Dedifferentiated amniotic fluid mesenchymal stem cell (primary cell): ENCODE measurements around the gene PSG2.
"Not testable (repeated sequence)": the region's sequence is repeated elsewhere in the genome, so short reads cannot be mapped to it uniquely, and the experiment has no call there.

ENCODE experiments used
- DNase-seq: peaks from one replicate; pipeline ENCODE4 v3.0.0-alpha.2; 2016; ENCODE audit errors: extremely low spot score

PSG2 gene

GRCh38 chr19:43082601-43083000 lies at the start of gene PSG2:
Gene PSG2 (minus strand): TSS chr19:43082701. CDS start chr19:43082569, 132 bp downstream.
- not testable (repeated sequence) for DNase-seq

GRCh38 chr19:43131281-43131842 lies 48.9 kb upstream of the PSG2 start:
- DNase-seq, result not testable (repeated sequence)

DNA sequence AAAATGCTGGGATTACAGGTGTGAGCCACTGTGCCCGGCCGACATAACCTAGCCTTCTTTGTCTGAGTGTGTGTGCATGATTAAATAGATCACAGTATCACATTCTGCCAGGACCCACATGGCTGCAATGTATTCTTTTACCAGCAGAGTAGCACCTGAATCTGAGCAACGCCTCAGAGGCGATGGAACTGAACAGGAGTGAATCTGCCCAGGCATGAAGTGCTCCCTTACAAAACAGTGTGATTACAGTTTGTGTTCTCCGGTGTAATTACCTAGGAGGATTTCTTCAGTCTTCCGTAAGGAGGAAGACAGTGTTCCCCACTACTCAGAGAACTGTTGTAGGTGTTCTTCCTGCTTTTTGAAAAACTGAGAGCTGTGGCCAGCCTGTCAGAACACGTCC lies 46.7 kb upstream of the PSG2 start:
- not testable (repeated sequence) for DNase-seq

DNA sequence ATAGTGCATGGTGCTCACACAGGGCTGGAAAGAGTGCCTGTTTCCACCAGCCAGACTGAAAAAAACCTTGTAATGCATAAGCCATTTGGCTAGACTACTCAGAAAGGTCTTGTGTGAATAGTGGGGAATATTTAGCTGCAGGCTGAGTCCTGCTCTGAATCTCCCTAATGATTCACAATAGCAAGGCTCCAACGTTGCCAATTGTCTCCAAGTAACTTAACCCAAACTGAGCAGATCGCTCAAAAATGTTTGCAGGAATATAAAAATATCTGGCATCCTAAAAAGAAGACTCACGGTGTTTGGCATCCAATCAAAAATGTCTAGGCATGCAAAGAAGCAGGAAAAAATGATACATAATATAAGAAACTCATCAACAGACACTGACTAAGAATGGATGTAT lies 44.8 kb upstream of the PSG2 start:
- DNase-seq, result peak; percentile 85

DNA sequence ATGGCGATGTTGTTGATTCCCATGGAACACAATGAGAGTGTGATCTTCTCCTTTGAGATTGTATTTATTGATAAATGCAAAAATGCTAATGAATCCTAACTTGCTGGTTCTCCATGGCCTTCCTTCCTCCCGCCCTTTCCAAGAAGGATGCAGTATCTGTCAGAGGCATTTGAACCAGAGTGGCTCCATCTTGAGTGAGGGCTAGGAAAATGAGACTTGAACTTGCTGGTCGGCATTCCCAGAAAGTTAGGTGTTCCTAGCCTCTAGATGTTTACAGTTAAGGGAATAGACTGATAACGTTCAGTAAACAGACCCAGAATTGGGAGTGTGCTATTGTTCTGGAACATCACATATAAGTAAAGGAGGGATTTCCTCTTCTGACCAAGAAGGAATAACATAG lies 44.2 kb upstream of the PSG2 start:
- no peak for DNase-seq

DNA sequence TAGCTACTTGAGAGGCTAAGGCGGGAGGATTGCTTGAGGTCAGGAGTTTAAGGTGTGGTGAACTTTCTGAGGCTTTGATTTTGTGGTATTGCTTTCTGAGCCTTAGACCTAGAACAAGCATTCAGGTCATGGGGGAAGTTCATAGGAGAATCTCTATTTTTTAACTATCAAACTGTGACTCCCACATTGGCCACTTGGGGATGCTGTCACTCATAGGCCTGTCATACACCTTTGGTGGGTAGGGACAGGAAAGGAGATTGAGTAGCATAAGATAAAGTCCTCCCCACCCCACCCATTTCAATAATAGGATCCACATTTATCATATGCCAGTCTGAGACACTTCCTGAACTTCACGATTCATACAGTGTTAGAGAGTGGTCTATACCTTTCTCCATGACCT lies 41.9 kb upstream of the PSG2 start:
- DNase-seq, result no peak

DNA sequence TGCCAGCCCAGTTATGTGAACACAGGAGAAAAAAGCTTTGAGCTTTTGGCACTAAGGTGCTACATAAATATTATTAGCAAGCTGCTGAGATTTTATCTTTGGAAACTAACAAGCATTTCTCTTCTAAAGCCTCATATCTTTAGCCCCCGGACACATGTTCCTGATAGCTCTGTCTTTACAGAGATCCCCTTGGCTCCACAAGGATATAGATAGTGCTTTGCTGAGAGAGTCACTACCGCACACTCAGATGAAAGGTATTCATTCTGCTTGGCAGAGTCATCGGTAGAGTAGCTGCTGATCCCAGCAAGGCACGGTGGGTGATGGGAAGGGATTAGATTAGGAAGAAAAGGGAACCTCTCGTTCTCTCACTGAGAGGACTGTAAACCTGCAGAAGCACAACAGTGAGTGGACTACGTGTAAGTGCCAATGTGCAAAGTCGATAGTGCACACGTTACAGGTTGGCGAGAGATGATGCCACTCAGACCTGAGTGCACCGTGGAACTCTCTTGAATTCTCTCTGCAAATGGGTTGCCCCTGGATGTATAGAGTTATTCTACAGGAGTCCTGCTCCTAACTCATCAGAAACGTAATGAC lies 38.0 kb upstream of the PSG2 start:
- peak; percentile 34 for DNase-seq

DNA sequence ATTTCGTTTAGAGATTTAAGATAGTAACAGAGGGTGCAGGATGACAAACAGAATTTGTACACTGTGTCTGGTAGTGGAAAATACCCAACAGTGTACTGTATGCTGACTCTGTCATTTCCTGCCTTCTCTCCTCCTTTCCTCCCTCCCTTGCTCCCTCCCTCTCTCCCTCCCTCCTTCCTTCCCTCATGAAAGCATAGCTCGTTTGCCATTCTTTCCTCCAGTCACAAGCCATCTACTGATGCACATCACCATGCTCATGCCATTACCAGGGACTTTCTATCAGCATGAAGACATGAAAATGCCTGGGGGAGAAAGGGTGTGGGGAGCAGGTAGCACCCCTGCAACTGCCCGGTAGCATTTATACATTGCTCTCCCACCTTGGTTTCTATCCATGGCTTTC lies 37.0 kb upstream of the PSG2 start:
- not testable (repeated sequence) for DNase-seq

GRCh38 chr19:43116421-43116820 lies 33.9 kb upstream of the PSG2 start:
- DNase-seq, result not testable (repeated sequence)

DNA sequence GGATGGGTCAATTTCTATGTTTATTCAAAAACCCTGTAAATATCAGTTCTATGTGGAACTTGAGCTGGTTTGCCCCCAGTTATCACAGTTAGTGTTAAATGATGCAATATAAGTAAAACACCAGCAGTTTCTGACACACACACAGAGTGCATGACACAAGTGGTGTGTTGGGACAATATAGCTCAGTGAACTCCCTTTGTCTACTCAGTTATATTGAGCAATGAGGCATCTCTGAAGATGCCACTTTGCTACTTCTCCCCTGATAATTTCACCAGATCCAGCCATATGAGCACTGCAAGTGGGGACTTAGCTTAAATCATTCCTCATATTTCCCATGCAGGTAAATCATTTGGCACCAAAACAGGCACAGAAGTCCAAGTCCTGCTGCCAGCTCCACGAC lies 33.0 kb upstream of the PSG2 start:
- DNase-seq, result not testable (repeated sequence)

DNA sequence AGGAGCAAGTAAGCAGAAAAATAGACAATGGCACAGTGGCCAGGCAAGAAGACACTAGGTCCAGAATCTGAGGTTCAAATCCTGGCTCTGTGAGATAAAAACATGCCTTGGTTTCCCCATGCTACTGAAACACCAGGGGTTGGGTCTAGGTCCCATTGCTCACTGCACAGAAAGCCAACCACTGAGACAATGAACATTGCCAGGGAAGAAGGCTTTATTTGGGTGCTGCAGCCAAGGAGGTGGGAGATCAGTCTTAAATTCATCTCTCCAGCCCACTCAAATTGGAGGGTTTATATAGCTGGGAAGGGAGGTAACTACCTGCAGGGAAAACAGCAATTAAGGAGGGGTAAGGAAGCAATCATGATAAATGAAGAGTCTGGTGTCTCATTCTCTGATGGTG lies 32.6 kb upstream of the PSG2 start:
- DNase-seq, result not testable (repeated sequence)

DNA sequence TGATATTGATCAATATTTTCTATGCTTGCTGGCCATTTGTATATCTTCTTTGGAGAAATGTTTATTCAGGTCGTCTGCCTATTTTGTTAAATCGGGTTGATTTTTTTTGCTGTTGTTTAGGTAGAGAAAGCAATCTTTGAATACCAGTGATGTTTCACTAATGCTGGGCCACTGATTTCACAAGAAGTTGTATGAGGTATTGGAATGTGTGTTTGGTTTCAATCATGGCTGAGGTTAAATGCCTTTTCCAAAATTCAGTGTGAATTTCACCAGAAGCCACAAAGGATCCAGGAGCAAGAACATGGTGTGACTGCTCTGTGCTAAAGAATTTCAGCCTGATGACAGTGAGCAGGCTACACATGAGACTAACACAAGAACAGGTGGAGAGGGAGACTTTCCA lies 32.1 kb upstream of the PSG2 start:
- not testable (repeated sequence) for DNase-seq

DNA sequence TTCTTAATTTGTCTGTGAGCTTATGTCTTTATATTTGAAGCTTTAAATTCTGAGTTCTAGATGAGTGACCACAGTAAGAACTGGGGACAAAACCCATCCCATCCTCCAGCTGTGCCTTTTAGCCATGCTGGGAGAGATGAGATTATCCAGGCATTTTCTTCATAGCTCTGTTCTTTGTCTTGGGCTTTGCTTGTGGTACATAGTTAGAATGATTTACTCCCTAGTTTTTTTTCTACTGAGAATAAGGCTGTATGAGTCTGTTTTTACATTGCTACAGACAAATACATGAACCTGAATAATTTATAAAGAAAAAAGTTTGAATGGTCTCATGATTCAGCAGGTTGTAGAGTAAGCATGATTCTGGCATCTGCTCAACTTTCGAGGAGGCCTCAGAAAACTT lies 24.9 kb upstream of the PSG2 start:
- DNase-seq, result not testable (repeated sequence)

DNA sequence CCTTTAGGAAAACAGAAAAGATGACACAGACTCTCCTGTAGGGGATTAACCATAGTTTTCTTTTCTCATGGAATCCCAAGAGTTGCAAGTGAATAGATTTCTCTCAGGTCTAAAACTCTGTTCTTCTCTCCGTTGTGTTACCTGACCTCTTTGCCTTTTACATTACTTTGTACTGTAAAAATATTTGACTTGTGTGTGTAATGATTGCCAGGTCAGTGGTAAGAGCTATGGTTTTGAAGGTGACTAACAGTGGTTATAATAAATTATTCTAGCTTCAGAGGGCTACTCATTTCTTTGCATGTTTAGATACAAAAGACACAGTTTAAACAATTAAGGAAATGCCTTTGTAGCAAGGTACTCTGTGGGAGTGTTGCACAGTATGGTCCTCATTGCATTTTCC lies 23.0 kb upstream of the PSG2 start:
- DNase-seq, result no peak

DNA sequence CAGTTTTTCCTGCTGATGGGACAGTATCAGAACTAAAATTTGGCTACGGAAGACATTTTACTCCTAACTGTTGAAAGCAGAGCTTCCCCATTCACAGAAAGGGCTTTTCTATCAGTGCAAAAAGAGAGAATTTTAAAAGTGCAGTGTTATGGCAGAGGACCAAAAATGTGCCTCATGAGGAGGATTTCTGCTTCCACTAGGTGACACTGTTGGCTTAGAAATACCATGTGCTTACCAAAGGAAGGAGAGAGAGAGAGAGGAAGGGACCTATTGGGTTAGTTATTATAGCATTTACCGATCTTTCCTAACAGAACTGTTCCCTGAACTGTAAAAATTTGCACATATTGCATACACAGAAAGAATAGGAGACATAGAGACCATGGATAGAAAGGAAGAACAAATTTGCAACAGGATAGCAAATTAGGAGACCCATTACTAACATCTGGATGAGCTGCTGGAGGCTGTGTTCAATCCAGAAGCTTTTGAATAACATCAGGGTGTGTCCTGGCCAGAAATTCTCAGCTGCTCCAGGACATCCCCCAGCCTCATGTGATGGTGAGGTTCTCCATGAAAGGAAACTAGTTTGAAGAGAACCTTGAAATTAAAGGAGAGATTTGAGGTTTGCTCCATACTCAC lies 21.8 kb upstream of the PSG2 start:
- peak; percentile 77 for DNase-seq

- DNase-seq, result no peak
These were observed 19.4 kb upstream of the PSG2 start for GRCh38 chr19:43101950-43102349.

GRCh38 chr19:43098416-43098815 lies 15.9 kb upstream of the PSG2 start:
- not testable (repeated sequence) for DNase-seq

DNA sequence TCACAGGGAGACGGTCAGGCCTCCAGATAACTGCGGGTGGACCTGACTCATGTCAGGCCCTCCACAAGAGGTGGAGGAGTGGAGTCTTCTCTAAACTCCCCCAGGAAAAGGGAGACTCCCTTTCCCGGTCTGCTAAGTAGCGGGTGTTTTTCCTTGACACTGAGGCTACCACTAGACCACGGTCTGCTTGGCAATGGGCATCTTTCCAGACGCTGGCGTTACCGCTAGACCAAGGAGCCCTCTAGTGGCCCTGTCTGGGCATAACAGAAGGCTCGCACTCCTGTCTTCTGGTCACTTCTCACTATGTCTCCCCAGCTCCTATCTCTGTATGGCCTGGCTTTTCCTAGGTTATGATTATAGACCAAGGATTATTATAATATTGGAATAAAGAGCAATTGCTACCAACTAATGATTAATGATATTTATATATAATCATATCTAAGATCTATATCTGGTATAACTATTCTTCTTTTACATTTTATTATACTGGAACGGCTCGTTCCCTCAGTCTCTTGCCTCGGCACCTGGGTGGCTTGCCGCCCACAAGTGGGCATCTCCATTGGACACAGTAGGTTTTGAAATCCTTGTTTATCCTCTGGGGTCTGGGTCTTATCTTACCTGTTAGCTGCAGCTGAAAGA lies 5.3 kb upstream of the PSG2 start:
- DNase-seq, result not testable (repeated sequence)

DNA sequence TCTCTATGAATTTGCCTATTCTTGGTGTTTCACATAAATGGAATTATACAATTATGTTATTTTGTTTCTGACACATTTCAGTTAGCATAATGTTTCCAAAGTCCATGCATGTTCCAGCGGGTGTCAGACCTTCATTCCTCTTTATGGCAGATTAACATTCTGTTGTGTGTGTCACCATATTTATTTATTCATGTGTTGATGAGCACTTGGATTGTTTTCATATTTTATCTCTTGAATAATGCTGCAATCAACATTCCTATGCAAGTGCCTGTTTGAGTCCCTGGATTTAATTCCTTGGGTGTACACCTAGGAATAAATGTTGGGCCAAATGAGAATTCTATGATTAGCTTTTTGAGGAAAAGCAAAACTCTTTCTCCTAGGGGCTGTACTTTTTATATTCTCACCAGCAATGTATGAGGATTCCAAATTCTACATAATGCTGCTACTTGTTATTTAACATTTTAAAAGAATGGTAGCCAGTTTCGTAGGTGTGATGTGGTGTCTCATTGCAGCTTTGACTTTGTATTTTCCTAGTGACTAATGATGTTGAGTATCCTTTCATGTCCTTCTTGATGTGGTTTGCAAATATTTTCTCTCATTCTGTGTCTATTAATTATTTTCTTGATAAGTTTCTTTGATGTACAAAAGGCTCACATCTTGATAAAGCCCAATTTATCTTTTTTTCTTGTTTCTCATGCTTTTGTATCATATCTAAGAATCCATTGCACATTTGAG lies 3.5 kb upstream of the PSG2 start:
- DNase-seq, result not testable (repeated sequence)

- not testable (repeated sequence) for DNase-seq
These were observed 1.8 kb upstream of the PSG2 start for GRCh38 chr19:43084196-43084832.

- DNase-seq, result not testable (repeated sequence)
These were observed 1.2 kb upstream of the PSG2 start for GRCh38 chr19:43083721-43084120.

DNA sequence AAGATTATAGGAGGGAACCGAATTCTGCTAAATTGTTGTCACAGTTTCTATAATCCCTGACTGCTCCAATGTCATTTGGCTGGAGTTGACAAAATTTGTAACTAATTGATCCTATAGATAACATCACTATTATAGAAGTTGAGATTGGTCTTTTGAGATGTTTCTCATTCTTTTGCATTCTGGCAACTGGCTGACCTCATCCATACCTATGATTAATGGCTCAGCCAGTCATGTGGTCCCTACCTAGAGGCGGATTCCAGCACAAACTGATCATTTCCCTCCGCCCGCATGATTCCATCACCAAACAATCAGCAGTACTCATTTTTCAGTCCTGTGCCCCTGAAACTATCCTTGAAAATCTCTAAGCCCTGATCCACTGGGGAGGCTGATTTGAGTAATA lies 4.2 kb downstream of the PSG2 start:
- DNase-seq, result peak; percentile 51
